Activated T-helper 9 cell treated with anti-CD3 and anti-CD28 coated beads, Interleukin-2, amount 50 U/mL, for 16 hours (primary cell): ENCODE results near the gene MTHFSD.
"Not testable (repeated sequence)": the region's sequence is repeated elsewhere in the genome, so short reads cannot be mapped to it uniquely, and the experiment has no call there.

Source experiments
- DNase-seq: peaks from one replicate; pipeline ENCODE4 v3.0.0-alpha.2; 2020; ENCODE audit warnings: low read depth

The MTHFSD gene

DNA sequence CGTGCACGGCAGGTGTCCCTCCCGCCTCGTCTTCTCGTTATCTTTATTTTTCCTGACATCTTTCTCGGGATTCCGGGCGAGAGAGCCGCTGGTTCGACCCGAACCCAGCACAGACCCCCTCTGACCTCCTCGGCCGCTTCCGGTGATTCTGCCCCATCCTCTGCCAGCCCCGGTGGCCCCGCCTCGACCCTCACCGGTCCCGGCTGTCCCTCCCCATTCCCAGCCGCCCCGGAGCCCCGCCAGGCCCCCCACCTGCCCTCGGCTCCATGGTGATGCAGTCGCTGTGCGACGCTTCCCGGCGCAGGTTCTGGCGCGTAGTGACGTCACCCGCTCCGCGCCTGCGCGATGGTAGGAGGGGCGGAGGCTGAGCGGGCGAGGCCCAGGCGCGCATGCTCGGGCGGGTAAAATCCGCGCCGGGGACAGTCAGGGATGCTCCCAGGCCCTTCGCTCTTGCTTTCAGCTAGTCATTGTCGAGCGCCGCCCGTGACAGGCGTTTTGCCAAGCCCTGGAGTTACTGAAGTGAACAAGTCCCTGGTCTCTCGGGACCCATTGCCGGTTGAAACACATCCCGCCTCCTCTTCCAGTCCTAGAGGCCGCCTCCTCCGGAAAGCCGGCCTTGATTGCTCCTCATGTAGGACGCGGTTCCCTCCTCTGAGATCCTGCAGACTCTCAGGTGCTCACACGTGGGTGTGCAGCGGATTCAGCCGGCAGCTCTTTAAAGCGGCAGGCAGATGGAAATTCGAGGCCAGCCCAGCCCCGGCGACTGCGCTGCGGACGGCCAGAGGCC lies at the start of gene MTHFSD:
Gene MTHFSD (minus strand): TSS at position 319 of the 787 bp plus-strand sequence. CDS start 51 bp downstream, at position 268.
- peak; percentile 94 for DNase-seq

GRCh38 chr16:86604436-86605193 lies 49.6 kb upstream of the MTHFSD start:
- DNase-seq: peak; percentile 20

DNA sequence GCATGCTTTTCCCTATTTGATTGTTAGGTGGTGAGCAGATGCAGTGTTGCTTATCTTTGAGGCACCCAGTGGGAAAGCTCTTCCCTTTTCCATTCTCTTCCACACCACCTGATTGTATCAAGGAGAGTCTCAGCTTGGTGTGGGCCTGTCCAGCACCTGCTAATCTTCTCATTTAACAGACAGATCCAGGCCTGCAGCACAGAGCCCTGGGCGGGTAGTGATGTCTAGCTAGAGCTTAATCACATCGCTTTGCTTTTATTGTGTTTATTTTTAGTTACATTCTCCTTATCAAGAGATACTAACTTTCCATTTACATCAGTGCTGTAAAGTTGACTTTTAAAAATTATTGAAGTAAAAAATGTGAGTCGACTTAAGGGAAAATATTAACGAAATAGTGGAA lies 47.5 kb upstream of the MTHFSD start:
- DNase-seq: no peak

DNA sequence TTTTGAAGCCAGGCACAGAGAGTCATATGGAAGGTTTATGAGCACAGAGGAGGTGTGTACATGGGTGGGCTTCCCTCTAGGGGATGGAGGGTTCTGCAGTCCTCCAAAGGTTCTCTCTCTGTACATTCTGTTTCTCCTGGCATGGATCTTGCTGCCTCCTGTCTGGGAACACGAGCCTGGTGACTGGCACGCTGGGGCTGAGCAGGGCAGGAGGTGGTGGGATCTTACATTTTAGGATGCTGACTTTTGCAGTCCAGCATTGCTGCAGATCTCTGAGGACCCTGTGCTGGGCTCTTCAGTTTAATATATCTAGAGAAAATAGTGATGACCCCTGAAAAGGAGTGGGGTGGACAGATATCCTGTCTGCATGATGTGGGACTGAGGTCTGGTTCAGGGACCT lies 46.3 kb upstream of the MTHFSD start:
- no peak for DNase-seq

GRCh38 chr16:86598607-86599565 lies 43.9 kb upstream of the MTHFSD start:
- no peak for DNase-seq

- no peak for DNase-seq
These were observed 43.0 kb upstream of the MTHFSD start for GRCh38 chr16:86597880-86598606.

DNA sequence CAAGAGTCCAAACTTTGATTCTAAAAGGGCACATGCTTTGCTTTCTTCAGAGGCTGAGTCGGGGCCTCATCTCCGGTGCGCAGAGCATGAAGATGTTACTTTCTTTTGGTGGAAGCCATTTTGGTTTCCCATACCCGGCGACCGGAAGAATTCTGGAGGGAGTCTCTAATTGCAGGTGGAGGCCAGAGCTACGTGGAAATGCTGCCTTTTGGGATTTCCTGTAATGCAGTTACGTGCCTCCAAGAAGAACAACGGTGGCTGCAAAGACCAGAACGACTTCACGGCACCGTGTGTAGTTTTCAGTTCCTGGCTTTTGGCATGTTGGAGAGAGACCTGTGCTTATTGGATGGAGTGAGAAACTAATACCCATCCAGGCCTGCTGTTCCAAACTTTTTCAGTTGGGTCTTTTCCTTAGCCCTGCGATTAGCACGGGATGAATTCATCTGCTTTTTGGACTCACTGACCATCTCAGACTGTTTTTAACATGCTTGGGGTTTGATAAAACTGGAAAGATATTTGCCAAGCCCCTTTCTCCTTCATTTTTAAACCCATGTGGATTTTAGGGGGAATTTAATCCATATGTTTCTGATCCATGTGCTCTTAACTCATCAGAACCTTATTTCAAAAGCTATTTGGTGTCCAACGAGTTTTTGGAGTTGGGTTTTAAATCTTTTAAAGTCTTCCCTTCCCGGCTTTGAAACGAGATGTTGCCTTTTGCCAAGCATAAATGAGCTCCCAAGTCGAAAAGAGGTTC lies 42.3 kb upstream of the MTHFSD start:
- no peak for DNase-seq

DNA sequence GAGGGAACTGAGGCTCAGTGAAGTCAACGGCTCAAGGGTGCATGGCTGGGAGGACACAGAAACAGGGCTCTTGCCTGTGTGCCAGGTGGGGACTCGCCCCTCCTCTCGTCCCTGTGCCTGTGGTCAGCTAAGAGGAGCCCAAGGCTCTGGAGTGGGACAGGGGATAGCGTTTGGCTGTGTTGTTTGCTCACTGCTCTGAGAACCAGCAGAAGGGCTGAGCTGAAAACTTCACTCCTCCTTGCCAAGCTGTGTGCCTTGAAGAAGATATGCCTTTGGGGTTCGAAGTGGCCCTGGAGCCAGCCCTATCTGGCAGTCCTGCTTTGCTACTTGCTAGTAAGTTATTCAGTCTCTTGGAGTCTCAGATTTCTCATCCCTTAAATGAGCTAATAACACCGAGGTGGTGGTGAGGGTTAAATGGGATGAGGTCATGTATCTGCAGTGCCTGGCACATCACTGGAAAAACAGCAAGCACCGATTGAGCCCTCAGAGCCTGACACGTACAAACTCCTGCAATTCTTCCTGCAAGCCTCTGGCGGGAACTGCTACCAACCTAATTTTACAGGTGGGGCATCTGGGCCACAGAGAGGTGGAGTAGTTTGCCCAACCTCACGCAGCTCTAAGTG lies 41.1 kb upstream of the MTHFSD start:
- DNase-seq: no peak

- no peak for DNase-seq
These were observed 39.7 kb upstream of the MTHFSD start for GRCh38 chr16:86594721-86595120.

DNA sequence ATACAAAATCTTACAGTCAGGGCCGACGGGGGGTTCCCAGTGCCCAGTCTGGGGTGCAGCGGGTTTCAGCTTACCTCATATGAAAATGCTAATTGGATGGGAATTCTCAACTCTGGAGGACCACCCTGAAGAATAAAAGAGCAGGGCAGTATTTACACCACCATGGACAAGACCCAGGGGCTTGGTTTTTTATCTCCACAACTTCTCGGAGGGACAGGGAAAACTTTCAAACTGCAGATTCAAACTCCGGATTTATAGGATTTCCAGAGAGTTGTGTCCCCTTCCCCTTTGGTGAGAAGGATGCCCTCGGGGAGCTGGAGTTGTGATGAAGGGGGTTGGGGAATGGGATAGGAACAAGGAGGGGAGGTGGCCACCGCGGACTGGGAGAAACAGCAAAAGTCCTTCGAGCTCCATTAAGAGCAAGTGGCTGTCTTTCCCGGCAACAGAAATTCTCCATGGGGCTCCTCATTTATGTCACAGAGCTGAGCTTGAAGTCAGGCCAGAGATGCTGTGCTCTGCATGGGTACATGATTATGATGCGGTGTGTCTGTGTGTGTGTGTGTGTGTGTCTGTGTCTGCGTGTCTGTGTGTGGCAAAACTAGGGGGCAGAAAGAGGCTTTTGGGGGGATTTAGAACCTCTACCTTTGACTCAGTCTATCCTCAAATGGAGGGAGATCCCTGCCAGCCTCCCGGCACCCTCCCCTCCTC lies 39.0 kb upstream of the MTHFSD start:
- DNase-seq: no peak

DNA sequence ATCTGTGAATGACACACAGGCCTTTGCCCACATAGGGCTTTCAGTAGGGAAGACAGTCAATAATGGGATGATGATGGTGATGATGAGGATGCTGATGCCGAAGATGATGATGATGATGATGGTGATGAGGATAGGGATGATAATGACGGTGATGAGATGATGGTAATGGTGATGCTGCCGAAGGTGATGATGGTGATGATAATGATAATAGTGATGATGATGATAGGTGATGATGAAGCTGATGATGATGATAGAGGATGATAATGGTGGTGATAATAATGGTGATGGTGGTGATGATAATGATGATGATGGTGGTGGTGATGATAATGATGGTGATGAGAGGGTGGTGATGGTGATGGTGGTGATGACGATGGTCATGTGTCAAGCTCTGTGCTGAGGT lies 36.2 kb upstream of the MTHFSD start:
- no peak for DNase-seq

DNA sequence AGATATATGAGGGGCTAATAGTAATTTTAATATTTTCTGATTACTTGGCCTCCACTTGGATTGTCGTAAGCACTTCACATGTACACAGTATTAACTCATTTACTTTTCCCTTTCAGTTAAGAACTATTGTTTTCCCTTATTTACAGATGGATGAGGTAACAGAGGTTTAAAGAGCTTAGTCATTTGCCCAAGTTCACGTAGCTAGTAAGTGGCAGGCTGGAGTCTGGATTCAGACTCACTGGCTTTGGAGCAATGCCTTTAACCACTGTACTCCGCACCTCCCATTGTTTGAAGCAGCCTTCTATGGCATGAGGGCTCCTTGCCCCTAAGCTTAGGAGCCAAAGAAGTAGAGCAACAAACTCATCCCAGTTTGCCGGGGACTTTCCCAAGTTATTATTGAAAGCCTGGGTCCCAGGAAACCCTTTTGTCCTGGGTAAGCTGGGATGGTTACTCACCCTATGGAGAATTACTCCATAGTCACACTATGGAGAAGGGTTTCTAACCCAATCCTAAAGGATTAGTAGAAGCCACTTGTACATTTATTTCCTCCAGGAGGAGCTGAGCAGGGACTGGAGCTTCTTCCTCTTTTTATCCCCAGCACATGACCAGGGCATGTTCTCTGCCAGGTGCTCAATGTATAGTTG lies 35.6 kb upstream of the MTHFSD start:
- DNase-seq: no peak

DNA sequence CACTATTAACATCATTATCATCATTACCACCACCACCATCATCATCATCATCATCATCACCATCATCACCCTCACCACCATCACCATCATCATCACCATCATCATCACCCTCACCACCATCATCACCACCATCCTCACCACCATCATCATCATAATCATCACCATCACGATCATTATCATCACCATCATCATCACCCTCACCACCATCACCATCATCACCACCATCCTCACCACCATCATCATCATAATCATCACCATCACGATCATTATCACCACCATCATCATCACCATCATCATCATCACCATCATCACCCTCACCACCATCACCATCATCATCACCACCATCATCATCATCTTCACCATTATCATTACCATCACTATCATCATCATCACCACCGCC lies 32.9 kb upstream of the MTHFSD start:
- DNase-seq: not testable (repeated sequence)

GRCh38 chr16:86587487-86587886 lies 32.5 kb upstream of the MTHFSD start:
- no peak for DNase-seq

GRCh38 chr16:86585821-86586611 lies 31.0 kb upstream of the MTHFSD start:
- no peak for DNase-seq

DNA sequence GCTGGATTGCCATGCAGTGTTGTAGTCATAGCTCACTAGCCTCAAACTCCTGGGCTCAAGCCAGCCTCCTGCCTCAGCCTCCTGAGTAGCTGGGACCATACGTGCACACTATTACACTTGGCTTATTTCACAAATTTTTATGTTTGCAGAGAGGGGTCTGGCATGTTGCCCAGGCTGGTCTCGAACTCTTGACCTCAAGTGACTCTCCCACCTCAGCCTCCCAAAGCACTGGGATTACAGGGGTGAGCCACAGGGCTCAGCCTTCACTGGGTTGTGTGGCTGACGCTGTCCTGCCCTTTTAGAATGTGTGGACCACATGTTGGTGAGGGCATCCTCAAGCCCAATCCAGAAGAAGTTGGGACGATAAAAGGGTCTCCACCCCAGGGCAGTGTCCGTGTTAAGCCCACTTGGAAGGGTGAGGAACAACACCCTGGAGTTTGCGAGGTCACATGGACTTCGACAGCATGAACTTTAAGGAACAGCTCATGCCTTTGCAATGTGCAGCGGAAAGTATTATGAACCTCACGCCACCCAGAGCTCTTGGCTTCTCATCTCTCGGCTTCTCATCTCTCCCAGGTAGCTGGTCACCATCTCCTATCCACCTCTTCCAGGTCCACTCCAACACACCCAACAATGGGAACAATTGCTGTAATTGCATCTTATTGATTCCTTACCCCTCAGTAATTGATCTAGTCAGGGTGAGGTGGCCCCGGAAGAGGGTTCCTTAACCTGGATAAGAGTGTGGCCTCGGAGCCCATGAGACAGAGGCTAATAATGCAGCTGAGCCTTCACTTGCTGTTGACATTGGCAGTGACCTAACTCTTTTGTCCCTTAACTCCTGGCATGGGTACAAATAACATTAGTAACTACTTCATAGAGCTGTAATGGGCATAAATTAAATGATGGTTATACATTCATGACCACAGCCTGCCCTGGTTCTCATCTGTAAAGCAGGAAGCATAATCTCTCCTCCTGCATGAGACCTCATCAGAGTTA lies 30.0 kb upstream of the MTHFSD start:
- DNase-seq: no peak

DNA sequence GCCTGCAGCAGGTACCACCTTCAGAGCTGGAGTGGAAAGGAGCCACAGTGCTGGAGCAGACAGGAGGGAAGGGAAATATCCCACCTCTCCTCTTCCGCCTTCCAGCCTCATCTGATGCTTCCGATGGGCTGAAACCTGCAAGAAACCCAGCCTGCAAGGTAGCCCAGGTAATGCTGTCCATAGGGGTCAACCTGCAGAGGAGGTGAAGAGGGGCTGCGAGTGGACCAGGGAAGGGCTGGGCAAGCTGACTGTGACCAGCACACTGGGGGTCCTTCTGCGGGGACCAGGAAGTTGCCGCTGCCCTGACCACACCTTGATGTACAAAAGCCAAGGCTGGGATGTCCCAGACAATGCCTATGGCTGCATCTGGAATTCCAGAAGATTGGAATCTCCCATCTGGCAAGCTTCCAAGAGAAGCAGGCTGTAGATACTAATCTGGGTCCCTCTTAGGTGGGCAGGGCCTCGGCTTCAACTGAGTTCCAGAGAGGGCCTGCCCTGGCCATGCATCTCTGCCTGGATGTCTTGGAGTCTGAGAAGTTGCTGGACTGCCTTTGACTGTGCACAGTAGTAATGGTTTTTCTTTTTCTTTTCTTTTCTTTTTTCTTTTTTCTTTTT lies 29.1 kb upstream of the MTHFSD start:
- DNase-seq: no peak
